GM20000 (cell line): ENCODE measurements around the gene CHURC1.

Source experiments
- DNase-seq: peaks from one replicate; pipeline ENCODE4 v3.0.0; 2012; ENCODE audit warnings: low spot score
- CTCF ChIP-seq: IDR thresholded peaks from 2 replicates; pipeline ENCODE4 v1.5.1; 2012; ENCODE audit warnings: mild to moderate bottlenecking, control low read depth; ENCODE audit errors: extremely low read depth, missing control alignments

Gene CHURC1

GRCh38 chr14:64939817-64940190 is 25.5 kb downstream of the CHURC1 start:
- DNase-seq: no peak
- TF ChIP-seq CTCF: no peak

- no peak for DNase-seq
- TF ChIP-seq CTCF: no peak
Observed at GRCh38 chr14:64940336-64940910, 26.2 kb downstream of the CHURC1 start.

- no peak for TF ChIP-seq CTCF
- DNase-seq: no peak
Observed at GRCh38 chr14:64942531-64943111, 28.4 kb downstream of the CHURC1 start, which contains the start of gene GPX2. Gene GPX2, minus strand, starts transcription at chr14:64942745. Its CDS starts 19 bp downstream, at chr14:64942726.

GRCh38 chr14:64943556-64943955 is 29.3 kb downstream of the CHURC1 start:
- no peak for DNase-seq
- TF ChIP-seq CTCF: no peak

- DNase-seq: no peak
- no peak for TF ChIP-seq CTCF
Observed at GRCh38 chr14:64944041-64944440, 29.8 kb downstream of the CHURC1 start.

GRCh38 chr14:64944861-64945260 is 30.6 kb downstream of the CHURC1 start:
- TF ChIP-seq CTCF: no peak
- no peak for DNase-seq

GRCh38 chr14:64945431-64946178 is 31.4 kb downstream of the CHURC1 start:
- TF ChIP-seq CTCF: no peak
- DNase-seq: no peak
